DOHH2 (cell line): ENCODE data around the gene TMEM239.

Source experiments
- EZH2phosphoT487 ChIP-seq: fragments of 200-600 bp; sonication (generic); IDR thresholded peaks from 2 replicates; pipeline ENCODE4 v1.6.1; 2017; ENCODE audit warnings: borderline replicate concordance, mild to moderate bottlenecking, antibody characterized with exemption, low read length, moderate library complexity, mixed read lengths
- TF ChIP-seq, protein P1 (sequence below): fragments of 200-600 bp; sonication (generic); IDR thresholded peaks from one replicate; pipeline ENCODE4 v1.5.1; 2014; ENCODE audit warnings: antibody characterized with exemption, mild to moderate bottlenecking, low read depth, low read length; ENCODE audit not compliant: poor library complexity, severe bottlenecking

DNA sequence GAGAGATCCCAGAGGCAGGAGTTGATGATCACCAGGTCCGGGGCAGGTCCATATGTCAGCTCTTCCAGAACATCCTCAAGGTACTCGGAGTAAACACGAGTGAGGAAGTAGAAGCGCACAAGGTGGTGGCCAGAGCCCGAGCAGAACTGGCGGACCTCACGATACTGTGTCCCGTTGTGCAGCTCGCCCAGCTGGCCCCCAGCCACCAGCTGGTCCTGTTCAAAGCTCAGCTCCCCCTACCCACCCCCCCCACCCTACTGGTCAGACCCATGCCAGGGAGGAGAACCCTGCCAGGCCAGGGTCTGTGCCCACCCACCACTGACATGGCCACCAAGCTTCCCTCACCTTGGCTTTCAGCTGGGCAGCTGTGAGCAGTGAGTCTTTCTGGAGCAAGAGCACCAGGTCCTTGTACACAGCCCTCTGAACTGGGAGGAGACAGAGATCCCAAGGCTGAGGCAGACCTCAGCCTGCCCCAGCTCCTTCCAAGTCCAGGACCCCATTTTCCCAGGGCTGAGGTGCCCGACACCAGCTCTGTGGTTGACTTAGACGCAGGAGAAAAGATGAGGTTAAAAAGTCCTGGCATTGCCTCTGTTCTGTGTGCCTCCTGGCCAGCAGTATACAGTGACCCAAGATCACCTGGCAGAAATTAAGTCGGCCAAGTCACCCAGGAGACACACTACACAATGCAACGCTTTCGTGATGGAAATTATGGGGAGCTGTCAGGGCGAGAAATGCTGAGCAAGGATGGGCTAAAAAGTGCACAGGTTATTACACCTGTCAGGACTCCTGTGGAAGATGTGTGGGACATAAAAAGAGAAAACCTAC, 22.9 kb downstream of the TMEM239 start:
- TF ChIP-seq, protein P1, sequence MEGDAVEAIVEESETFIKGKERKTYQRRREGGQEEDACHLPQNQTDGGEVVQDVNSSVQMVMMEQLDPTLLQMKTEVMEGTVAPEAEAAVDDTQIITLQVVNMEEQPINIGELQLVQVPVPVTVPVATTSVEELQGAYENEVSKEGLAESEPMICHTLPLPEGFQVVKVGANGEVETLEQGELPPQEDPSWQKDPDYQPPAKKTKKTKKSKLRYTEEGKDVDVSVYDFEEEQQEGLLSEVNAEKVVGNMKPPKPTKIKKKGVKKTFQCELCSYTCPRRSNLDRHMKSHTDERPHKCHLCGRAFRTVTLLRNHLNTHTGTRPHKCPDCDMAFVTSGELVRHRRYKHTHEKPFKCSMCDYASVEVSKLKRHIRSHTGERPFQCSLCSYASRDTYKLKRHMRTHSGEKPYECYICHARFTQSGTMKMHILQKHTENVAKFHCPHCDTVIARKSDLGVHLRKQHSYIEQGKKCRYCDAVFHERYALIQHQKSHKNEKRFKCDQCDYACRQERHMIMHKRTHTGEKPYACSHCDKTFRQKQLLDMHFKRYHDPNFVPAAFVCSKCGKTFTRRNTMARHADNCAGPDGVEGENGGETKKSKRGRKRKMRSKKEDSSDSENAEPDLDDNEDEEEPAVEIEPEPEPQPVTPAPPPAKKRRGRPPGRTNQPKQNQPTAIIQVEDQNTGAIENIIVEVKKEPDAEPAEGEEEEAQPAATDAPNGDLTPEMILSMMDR: no peak
- no peak for TF ChIP-seq EZH2phosphoT487
